HG02840 (cell line): Measurements from ENCODE around the gene CHD2.

Experiments used
- ATAC-seq: cut with Tn5 transposase; IDR thresholded peaks from one replicate; pipeline ENCODE4 v1.9.1; 2021; ENCODE audit warnings: mild to moderate bottlenecking, moderate library complexity, moderate number of reproducible peaks; ENCODE audit not compliant: unreplicated experiment, low FRiP score

The CHD2 gene

GRCh38 chr15:93076875-93077274, 176.8 kb downstream of the CHD2 start:
- ATAC-seq = no peak
